HepG2 (cell line): ENCODE results near the gene LRRC45. TPM values are rescaled to one million over a fixed set of nuclear protein-coding genes. Genes with fewer than 3 reads are reported as not detected.

Experiments used
- ATAC-seq: fragments of 200-7000 bp; cut with Tn5 transposase; 3 replicates; pipeline ENCODE4 v1.9.1; 2020; ENCODE audit warnings: mild to moderate bottlenecking, moderate library complexity
- BruUV-seq: library from RNA; stranded (reverse); fragments of 400-500 nt; replicated peaks from 2 replicates; lab custom pipeline; 2021; lab: Mats Ljungman, UMichigan
- CTCF ChIA-PET: fragments of 300-600 bp; formaldehyde crosslinking; extraction: SDS; loops from one replicate; lab custom pipeline; 2021; ENCODE audit warnings: low total read pairs, inconsistent platforms, low intra/inter-chr PET ratio; lab: Yijun Ruan, JAX
- POLR2A ChIA-PET: fragments of 350-600 bp; sonication (Branson Sonifier 250); formaldehyde crosslinking; loops from one replicate; lab custom pipeline; 2020; ENCODE audit warnings: antibody characterized with exemption, inconsistent platforms; lab: Yijun Ruan, JAX
- DNase-seq: peaks from one replicate; pipeline ENCODE4 v3.0.0-alpha.2; 2015; ENCODE audit warnings: low spot score
- FAIRE-seq: peaks from 3 replicates; lab custom pipeline; 2011; peaks lifted over from hg19 to GRCh38; lab: Jason Lieb, UNC
- H2AFZ ChIP-seq: one replicate; pipeline ENCODE4 v1.6.1; 2011; ENCODE audit warnings: low read length, inconsistent platforms
- H3K27ac ChIP-seq: fragments of 300-600 bp; 3 replicates; pipeline ENCODE4 v1.8.0; 2011; ENCODE audit warnings: mixed run types, mild to moderate bottlenecking, mixed read lengths, low read length, inconsistent platforms; ENCODE audit not compliant: insufficient read depth; ENCODE audit errors: extremely low read length
- H3K27me3 ChIP-seq, 2 experiments: fragments of 200-600 bp in 1 of 2; 2 replicates in 1 of 2; 3 replicates in 1 of 2; pipeline versions ENCODE4 v1.6.0 to v1.8.0; 2011; ENCODE audit warnings: low read length in 2 of 2, mild to moderate bottlenecking in 2 of 2, moderate library complexity in 2 of 2, inconsistent platforms in 1 of 2; ENCODE audit not compliant: insufficient read depth in 2 of 2, control insufficient read depth in 1 of 2
- H3K36me3 ChIP-seq, 2 experiments: fragments of 200-600 bp in 1 of 2; replicated peaks in 1 of 2; 2 replicates in 1 of 2; 3 replicates in 1 of 2; pipeline versions ENCODE4 v1.5.1 to v1.8.0; 2011; ENCODE audit warnings: low read length in 2 of 2, inconsistent platforms in 1 of 2; ENCODE audit not compliant: insufficient read depth in 2 of 2, control insufficient read depth in 1 of 2
- H3K4me1 ChIP-seq: 2 replicates; pipeline ENCODE4 v1.5.1; 2012; ENCODE audit warnings: low read length, inconsistent platforms; ENCODE audit not compliant: insufficient read depth
- H3K4me2 ChIP-seq: 2 replicates; pipeline ENCODE4 v1.6.0; 2011; ENCODE audit warnings: low read depth, low read length, inconsistent platforms
- H3K4me3 ChIP-seq, 3 experiments: fragments of 200-600 bp in 1 of 3; sonication (generic), shearing (Covaris generic) in 1 of 3; replicated peaks in 1 of 3; 2 replicates each; pipeline ENCODE4 v1.5.1; 2011 to 2016; ENCODE audit warnings: low read length in 3 of 3, inconsistent platforms in 2 of 3, low read depth in 2 of 3, mild to moderate bottlenecking in 2 of 3, control low read depth in 1 of 3, mixed read lengths in 1 of 3; ENCODE audit not compliant: insufficient read depth in 1 of 3
- H3K79me2 ChIP-seq: one replicate; pipeline ENCODE4 v1.6.1; 2011; ENCODE audit warnings: low read length, inconsistent platforms; ENCODE audit not compliant: insufficient read depth
- H3K9ac ChIP-seq: 2 replicates; pipeline ENCODE4 v1.6.0; 2011; ENCODE audit warnings: mild to moderate bottlenecking, low read depth, low read length, inconsistent platforms; ENCODE audit not compliant: insufficient read depth
- H3K9me3 ChIP-seq: 2 replicates; pipeline ENCODE4 v1.5.1; 2012; ENCODE audit warnings: mild to moderate bottlenecking, low read length
- H4K20me1 ChIP-seq: 2 replicates; pipeline ENCODE4 v1.6.0; 2011; ENCODE audit warnings: inconsistent platforms, mild to moderate bottlenecking, low read length, moderate library complexity; ENCODE audit not compliant: insufficient read depth
- CCDC6 ChIP-seq: sonication (generic); formaldehyde crosslinking; IDR thresholded peaks from 2 replicates; pipeline ENCODE4 v1.8.1; 2022; ENCODE audit warnings: mild to moderate bottlenecking, missing genetic modification reagents, moderate library complexity
- ELF3 ChIP-seq: IDR thresholded peaks from 2 replicates; pipeline ENCODE4 v1.6.1; 2016; ENCODE audit warnings: missing genetic modification reagents, missing compliant biosample characterization
- ETS1 ChIP-seq: sonication (generic); formaldehyde crosslinking; IDR thresholded peaks from 2 replicates; pipeline ENCODE4 v1.4.0; 2020; ENCODE audit warnings: missing genetic modification reagents
- FOXP1 ChIP-seq, 2 experiments: fragments of 450-650 bp in 1 of 2; IDR thresholded peaks; 2 replicates each; pipeline ENCODE4 v1.6.1; 2017 to 2018; ENCODE audit warnings: antibody characterized with exemption in 1 of 2
- GATAD2A ChIP-seq: IDR thresholded peaks from 2 replicates; pipeline ENCODE4 v1.6.1; 2016
- HOXA7 ChIP-seq: sonication (generic); formaldehyde crosslinking; IDR thresholded peaks from 2 replicates; pipeline ENCODE4 v1.8.1; 2022; ENCODE audit warnings: mild to moderate bottlenecking, missing genetic modification reagents, moderate library complexity
- MED8 ChIP-seq: sonication (generic); formaldehyde crosslinking; IDR thresholded peaks from 2 replicates; pipeline ENCODE4 v1.8.1; 2023; ENCODE audit warnings: mild to moderate bottlenecking, missing genetic modification reagents; ENCODE audit not compliant: insufficient replicate concordance
- NFYC ChIP-seq: IDR thresholded peaks from 2 replicates; pipeline ENCODE4 v1.6.1; 2016; ENCODE audit warnings: missing genetic modification reagents, missing compliant biosample characterization
- PHF5A ChIP-seq: IDR thresholded peaks from one replicate; pipeline ENCODE4 v1.6.1; 2018; ENCODE audit warnings: low read depth, missing genetic modification reagents; ENCODE audit not compliant: unreplicated experiment
- REL ChIP-seq: sonication (generic); formaldehyde crosslinking; conservative IDR thresholded peaks from 2 replicates; pipeline ENCODE4 v1.8.0; 2022; ENCODE audit warnings: mild to moderate bottlenecking, missing genetic modification reagents, moderate library complexity
- SIN3A ChIP-seq: IDR thresholded peaks from 2 replicates; pipeline ENCODE4 v1.6.1; 2011; ENCODE audit warnings: low read depth, mild to moderate bottlenecking, control low read depth, low read length, borderline replicate concordance
- SOX13 ChIP-seq, 3 experiments: fragments of 450-650 bp in 1 of 3; sonication (generic) in 1 of 3; formaldehyde crosslinking in 1 of 3; IDR thresholded peaks in 2 of 3; conservative IDR thresholded peaks in 1 of 3; 2 replicates each; pipeline versions ENCODE4 v1.5.0 to v1.6.1; 2016 to 2020; ENCODE audit warnings: antibody characterized with exemption in 1 of 3, mild to moderate bottlenecking in 1 of 3, missing compliant biosample characterization in 1 of 3, missing genetic modification reagents in 1 of 3, moderate library complexity in 1 of 3
- SP140L ChIP-seq: sonication (generic); formaldehyde crosslinking; IDR thresholded peaks from 2 replicates; pipeline ENCODE4 v1.4.0; 2020; ENCODE audit warnings: missing genetic modification reagents, borderline replicate concordance
- SRF ChIP-seq: IDR thresholded peaks from 2 replicates; pipeline ENCODE4 v1.6.1; 2011; ENCODE audit warnings: mild to moderate bottlenecking, low read depth, low read length, moderate library complexity
- SRSF9 ChIP-seq: fragments of 200-400 bp; formaldehyde crosslinking; IDR thresholded peaks from 2 replicates; pipeline ENCODE4 v1.6.1; 2018; ENCODE audit warnings: borderline replicate concordance, mild to moderate bottlenecking, low read depth, low read length; ENCODE audit not compliant: insufficient read depth, poor library complexity, severe bottlenecking
- ZFAT ChIP-seq: sonication (generic); formaldehyde crosslinking; conservative IDR thresholded peaks from 2 replicates; pipeline ENCODE4 v1.8.1; 2023; ENCODE audit warnings: missing genetic modification reagents, inconsistent platforms
- ZFP36L1 ChIP-seq: sonication (generic); formaldehyde crosslinking; IDR thresholded peaks from 2 replicates; pipeline ENCODE4 v1.8.0; 2022; ENCODE audit warnings: mild to moderate bottlenecking, missing genetic modification reagents, moderate library complexity
- ZNF207 ChIP-seq: fragments of 450-650 bp; IDR thresholded peaks from 2 replicates; pipeline ENCODE4 v1.6.1; 2016; ENCODE audit warnings: antibody characterized with exemption, borderline replicate concordance
- ZNF282 ChIP-seq: fragments of 450-650 bp; IDR thresholded peaks from 2 replicates; pipeline ENCODE4 v1.6.1; 2018; ENCODE audit not compliant: partially characterized antibody
- ZNF335 ChIP-seq: sonication (generic); formaldehyde crosslinking; IDR thresholded peaks from 2 replicates; pipeline ENCODE4 v1.4.0; 2020; ENCODE audit warnings: missing genetic modification reagents
- ZNF33A ChIP-seq: sonication (generic); formaldehyde crosslinking; IDR thresholded peaks from 2 replicates; pipeline ENCODE4 v1.5.1; 2020; ENCODE audit warnings: missing genetic modification reagents, mild to moderate bottlenecking, moderate library complexity, borderline replicate concordance
- ZNF33B ChIP-seq: sonication (generic); formaldehyde crosslinking; IDR thresholded peaks from 2 replicates; pipeline ENCODE4 v1.5.1; 2020; ENCODE audit warnings: mild to moderate bottlenecking, missing genetic modification reagents
- ZNF747 ChIP-seq: sonication (generic); formaldehyde crosslinking; IDR thresholded peaks from 2 replicates; pipeline ENCODE4 v1.8.1; 2023; ENCODE audit warnings: missing genetic modification reagents, mild to moderate bottlenecking, borderline replicate concordance
- ZNF781 ChIP-seq: sonication (generic); formaldehyde crosslinking; IDR thresholded peaks from 2 replicates; pipeline ENCODE4 v1.5.1; 2020; ENCODE audit warnings: borderline replicate concordance, mild to moderate bottlenecking, missing genetic modification reagents; ENCODE audit errors: not compliant biosample characterization
- WGBS: methylation state at CpG from one replicate; pipeline ENCODE4 v1.1.6; 2017; ENCODE audit warnings: low lambda C conversion rate; 5-methylcytosine and 5-hydroxymethylcytosine counted together
- in situ Hi-C: cut with HindIII; loops from 2 replicates; pipeline ENCODE4 v1.10.0; 2017; ENCODE audit warnings: low pct_unique_long_range_greater_than_20kb; ENCODE audit not compliant: extremely low pct_ligation_motif_present
- intact Hi-C: fragments of 100-400 bp; cut with micrococcal nuclease; formaldehyde crosslinking; loops from one replicate; pipeline ENCODE4 v1.10.0; 2022; ENCODE audit not compliant: unreplicated experiment
- polyA plus RNA-seq, 8 experiments: library from polyadenylated mRNA; depleted of rRNA in 3 of 8; stranded (reverse) in 7 of 8; unstranded in 1 of 8; fragments of >200 nt; fragmentation: Illumina TruSeq in 4 of 8; extraction: Trizol in 4 of 8; gene quantifications; 2 replicates each; pipeline versions ENCODE4 v1.2.1 to v1.2.3, GENCODE V29; 2011 to 2016; ENCODE audit warnings: low read depth in 4 of 8, missing spikeins in 1 of 8, mixed read lengths in 1 of 8; ENCODE audit not compliant: insufficient read depth in 1 of 8
- total RNA-seq, 5 experiments: library from RNA; depleted of rRNA; stranded (reverse); fragments of >200 nt; fragmentation: Illumina TruSeq; extraction: Trizol; gene quantifications; 2 replicates each; pipeline ENCODE4 v1.2.3, GENCODE V29; 2016; ENCODE audit warnings: low read depth in 1 of 5
- TF ChIP-seq, protein P1 (sequence below): sonication (generic); formaldehyde crosslinking; IDR thresholded peaks from 2 replicates; pipeline ENCODE4 v1.5.1; 2020; ENCODE audit warnings: missing genetic modification reagents, mild to moderate bottlenecking, borderline replicate concordance

LRRC45 gene
- total and polyA plus RNA-seq, 2 of the 13 experiments (the other 11 are each of a cell fraction or from before 2014, with no cell fraction given): 11.6 to 48.1 TPM

DNA sequence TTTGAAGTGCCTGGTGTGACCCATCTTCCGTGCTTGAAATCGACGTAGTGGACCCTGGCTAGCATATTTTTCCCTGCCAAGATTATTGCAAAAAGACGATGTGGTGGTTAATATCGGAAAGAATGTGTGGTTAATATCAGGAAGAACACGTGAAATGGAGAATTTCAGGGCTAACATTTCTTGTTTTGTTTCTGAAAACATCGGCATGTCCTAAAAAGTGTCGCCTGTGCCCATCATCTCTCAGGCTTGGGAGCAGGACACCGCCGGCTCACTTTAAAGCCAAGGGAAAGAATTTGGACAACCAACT is 14.7 kb downstream of the LRRC45 start:
- in situ Hi-C loops: loop anchor here (5.0 kb wide), 1 partner anchor 119 kb away; no protein-coding TSS in a partner anchor
- TF ChIP-seq ZNF33B (CRISPR knock-in tag): no peak
- no peak for TF ChIP-seq ELF3 (CRISPR knock-in tag)
- TF ChIP-seq SOX13 (IDR thresholded peaks at IDR 0.05): no peak
- no peak for TF ChIP-seq SOX13 (CRISPR knock-in tag; conservative IDR thresholded peaks at IDR 0.05 in 1 of 2, IDR thresholded peaks at IDR 0.05 in 1 of 2)
- no peak for TF ChIP-seq ZFAT
- TF ChIP-seq ZNF282: no peak
- no peak for TF ChIP-seq ZNF781 (CRISPR knock-in tag)
- no peak for TF ChIP-seq ZNF207
- TF ChIP-seq HOXA7 (CRISPR knock-in tag): no peak
- no peak for TF ChIP-seq REL (CRISPR knock-in tag)
- no peak for TF ChIP-seq MED8
- TF ChIP-seq CCDC6 (CRISPR knock-in tag): no peak
- TF ChIP-seq ZNF33A (CRISPR knock-in tag): no peak
- peak; percentile 19; the same call in 1 of the 2 replicates for TF ChIP-seq SIN3A
- no peak for TF ChIP-seq SRSF9
- TF ChIP-seq ZFP36L1 (CRISPR knock-in tag): no peak
- TF ChIP-seq ETS1 (CRISPR knock-in tag): no peak
- TF ChIP-seq SP140L (CRISPR knock-in tag): no peak
- TF ChIP-seq, protein P1, sequence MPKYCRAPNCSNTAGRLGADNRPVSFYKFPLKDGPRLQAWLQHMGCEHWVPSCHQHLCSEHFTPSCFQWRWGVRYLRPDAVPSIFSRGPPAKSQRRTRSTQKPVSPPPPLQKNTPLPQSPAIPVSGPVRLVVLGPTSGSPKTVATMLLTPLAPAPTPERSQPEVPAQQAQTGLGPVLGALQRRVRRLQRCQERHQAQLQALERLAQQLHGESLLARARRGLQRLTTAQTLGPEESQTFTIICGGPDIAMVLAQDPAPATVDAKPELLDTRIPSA (CRISPR knock-in tag): 0 out of 2 replicates have a peak, but pooled peaks have one; percentile 1
- no peak for TF ChIP-seq ZNF747 (CRISPR knock-in tag)
- TF ChIP-seq FOXP1 (IDR thresholded peaks at IDR 0.05): no peak
- no peak for TF ChIP-seq FOXP1 (CRISPR knock-in tag; IDR thresholded peaks at IDR 0.05)
- no peak for TF ChIP-seq GATAD2A (CRISPR knock-in tag)
- no peak for TF ChIP-seq ZNF335
- TF ChIP-seq PHF5A (CRISPR knock-in tag): no peak
- no peak for TF ChIP-seq NFYC (CRISPR knock-in tag)
- no peak for TF ChIP-seq SRF

More for the DNA sequence above, 14.7 kb downstream of the LRRC45 start:
- H2AFZ ChIP-seq: peak overlapping the region; percentile 24
- no peaks in the 10 kb centered on the region for H3K9me3 ChIP-seq
- H3K4me2 ChIP-seq: peak overlapping the region; percentile 73
- no peaks in the 10 kb centered on the region for H3K27me3 ChIP-seq
- H3K79me2 ChIP-seq: peaks cover 13% of the 10 kb centered on the region
- H3K27ac ChIP-seq: peak overlapping the region; percentile 91
- peaks cover 5 to 12% of the 10 kb centered on the region in 2 experiments for H3K36me3 ChIP-seq
- ChIA-PET POLR2A (interaction anchor here (0.7 to 6.2 kb wide), 53 partner anchors 11 to 335 kb away, joined by 3 to 112 read pairs (median 5); partner anchors contain the start of genes ALYREF, ANAPC11, ARHGDIA and CENPX), CTCF (interaction anchor here (1.1 to 1.8 kb wide), 2 partner anchors 13 to 79 kb away, joined by 3 to 7 read pairs; no protein-coding TSS in a partner anchor)
- DNase-seq (no peak), FAIRE-seq (no peak), ATAC-seq (no peak)
- peaks cover 57% of the 10 kb centered on the region for H3K4me1 ChIP-seq
- H3K9ac ChIP-seq: peak overlapping the region; percentile 42
- peaks cover 20% of the 10 kb centered on the region for H4K20me1 ChIP-seq
- peak overlapping the region; percentile 8 to 98 (median 16); a peak in 5 of 6 replicates for H3K4me3 ChIP-seq
- intact Hi-C loops: loop anchor here (1.0 to 5.0 kb wide), 5 partner anchors 13 to 114 kb away; partner anchors contain the start of genes GPS1, LRRC45 and RFNG
- 9% methylated on average over 10 of the region's 10 CpGs for WGBS
- TSS peak; percentile 92 for BruUV-seq
